ENCODE measurements around the gene JPH3.

JPH3 gene

DNA sequence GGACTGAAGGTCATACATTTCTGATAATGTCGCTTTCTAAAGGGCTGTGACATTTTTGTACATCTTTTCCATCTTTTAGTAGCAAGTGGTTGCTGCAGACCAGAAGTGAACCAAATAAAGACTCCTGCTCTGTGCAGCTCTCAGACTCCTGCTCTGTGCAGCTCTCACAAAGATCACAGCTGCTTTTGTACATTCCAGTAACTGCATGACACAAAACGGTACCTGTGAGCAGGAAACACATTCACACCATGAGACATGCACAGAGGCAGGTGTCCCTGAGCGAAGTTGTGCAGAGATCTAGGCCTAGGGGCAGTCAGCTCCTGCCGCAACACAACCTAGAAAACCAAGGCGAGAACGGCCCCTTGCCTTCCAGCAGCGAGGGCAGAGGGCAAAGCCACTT, 95.9 kb downstream of the JPH3 start:
- Histone ChIP-seq H3K27me3 (ENCODE audit: control insufficient read depth, low read length) (no peaks in the 10 kb centered on the region), H3K4me1 (ENCODE audit: control insufficient read depth, low read length) (peaks cover 66% of the 10 kb centered on the region), H3K9me2 (replicated peaks; ENCODE audit: control insufficient read depth, low read length) (no peaks in the 10 kb centered on the region), H3K27ac (ENCODE audit: low read depth, low read length) (peak overlapping the region; percentile 100), H3F3A (ENCODE audit: control insufficient read depth, insufficient read depth) (peaks cover 44% of the 10 kb centered on the region), H4K20me1 (ENCODE audit: control insufficient read depth, insufficient read depth, low read depth, low read length) (no peaks in the 10 kb centered on the region), H3K79me2 (ENCODE audit: control insufficient read depth, low read length) (peaks cover 13% of the 10 kb centered on the region), H3K36me3 (ENCODE audit: control insufficient read depth, low read length) (peaks cover 81% of the 10 kb centered on the region), H3K4me3 (ENCODE audit: low read length) (peak overlapping the region; percentile 62), H3K9me3 (ENCODE audit: control insufficient read depth, insufficient read depth, low read length) (no peaks in the 10 kb centered on the region), H3K4me2 (ENCODE audit: low read length) (peak overlapping the region; percentile 81)
- TF ChIP-seq, protein P1, sequence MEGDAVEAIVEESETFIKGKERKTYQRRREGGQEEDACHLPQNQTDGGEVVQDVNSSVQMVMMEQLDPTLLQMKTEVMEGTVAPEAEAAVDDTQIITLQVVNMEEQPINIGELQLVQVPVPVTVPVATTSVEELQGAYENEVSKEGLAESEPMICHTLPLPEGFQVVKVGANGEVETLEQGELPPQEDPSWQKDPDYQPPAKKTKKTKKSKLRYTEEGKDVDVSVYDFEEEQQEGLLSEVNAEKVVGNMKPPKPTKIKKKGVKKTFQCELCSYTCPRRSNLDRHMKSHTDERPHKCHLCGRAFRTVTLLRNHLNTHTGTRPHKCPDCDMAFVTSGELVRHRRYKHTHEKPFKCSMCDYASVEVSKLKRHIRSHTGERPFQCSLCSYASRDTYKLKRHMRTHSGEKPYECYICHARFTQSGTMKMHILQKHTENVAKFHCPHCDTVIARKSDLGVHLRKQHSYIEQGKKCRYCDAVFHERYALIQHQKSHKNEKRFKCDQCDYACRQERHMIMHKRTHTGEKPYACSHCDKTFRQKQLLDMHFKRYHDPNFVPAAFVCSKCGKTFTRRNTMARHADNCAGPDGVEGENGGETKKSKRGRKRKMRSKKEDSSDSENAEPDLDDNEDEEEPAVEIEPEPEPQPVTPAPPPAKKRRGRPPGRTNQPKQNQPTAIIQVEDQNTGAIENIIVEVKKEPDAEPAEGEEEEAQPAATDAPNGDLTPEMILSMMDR (IDR thresholded peaks at IDR 0.05; ENCODE audit: low read depth, low read length, poor library complexity, severe bottlenecking), result no peak
- TF ChIP-seq EZH2phosphoT487 (IDR thresholded peaks at IDR 0.05; ENCODE audit: borderline replicate concordance, low read length), result no peak

DNA sequence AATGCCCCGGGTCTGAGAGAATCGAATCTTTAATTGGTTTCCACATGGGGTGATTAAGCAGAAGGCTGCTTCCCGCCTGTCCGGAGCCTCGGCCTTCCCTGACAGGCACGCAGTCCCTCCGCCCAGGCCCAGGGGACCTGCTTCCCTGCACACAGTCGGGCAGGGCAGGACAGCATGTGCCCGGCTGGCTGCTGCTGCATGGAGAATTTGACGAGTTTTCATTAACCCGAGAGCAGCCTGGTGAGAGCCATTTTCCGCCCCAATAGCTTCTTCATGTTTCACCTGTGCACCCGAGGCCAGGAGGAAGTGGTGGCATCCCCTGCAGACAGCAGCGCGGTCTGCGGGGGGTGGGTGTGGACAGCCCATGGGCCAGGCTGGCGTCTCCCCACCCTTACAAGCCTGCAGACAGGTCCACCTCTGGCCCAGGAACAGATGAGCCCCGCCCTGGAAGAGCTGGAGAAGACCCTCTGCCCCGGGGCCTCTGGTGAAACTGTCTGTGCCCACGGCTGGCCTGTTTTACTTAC, 96.4 kb downstream of the JPH3 start:
- Histone ChIP-seq H3K36me3 (ENCODE audit: control insufficient read depth, low read length) (peaks cover 84% of the 10 kb centered on the region), H3K9me3 (ENCODE audit: control insufficient read depth, insufficient read depth, low read length) (no peaks in the 10 kb centered on the region), H3K4me2 (ENCODE audit: low read length) (peak overlapping the region; percentile 81), H3K27me3 (ENCODE audit: control insufficient read depth, low read length) (no peaks in the 10 kb centered on the region), H4K20me1 (ENCODE audit: control insufficient read depth, insufficient read depth, low read depth, low read length) (no peaks in the 10 kb centered on the region), H3F3A (ENCODE audit: control insufficient read depth, insufficient read depth) (peaks cover 49% of the 10 kb centered on the region), H3K9me2 (replicated peaks; ENCODE audit: control insufficient read depth, low read length) (no peaks in the 10 kb centered on the region), H3K79me2 (ENCODE audit: control insufficient read depth, low read length) (peaks cover 17% of the 10 kb centered on the region), H3K4me3 (ENCODE audit: low read length) (peak overlapping the region; percentile 62), H3K4me1 (ENCODE audit: control insufficient read depth, low read length) (peaks cover 71% of the 10 kb centered on the region), H3K27ac (ENCODE audit: low read depth, low read length) (peak overlapping the region; percentile 100)
- TF ChIP-seq EZH2phosphoT487 (IDR thresholded peaks at IDR 0.05; ENCODE audit: borderline replicate concordance, low read length), result no peak
- TF ChIP-seq, protein P1 (IDR thresholded peaks at IDR 0.05; ENCODE audit: low read depth, low read length, poor library complexity, severe bottlenecking), result no peak

DNA sequence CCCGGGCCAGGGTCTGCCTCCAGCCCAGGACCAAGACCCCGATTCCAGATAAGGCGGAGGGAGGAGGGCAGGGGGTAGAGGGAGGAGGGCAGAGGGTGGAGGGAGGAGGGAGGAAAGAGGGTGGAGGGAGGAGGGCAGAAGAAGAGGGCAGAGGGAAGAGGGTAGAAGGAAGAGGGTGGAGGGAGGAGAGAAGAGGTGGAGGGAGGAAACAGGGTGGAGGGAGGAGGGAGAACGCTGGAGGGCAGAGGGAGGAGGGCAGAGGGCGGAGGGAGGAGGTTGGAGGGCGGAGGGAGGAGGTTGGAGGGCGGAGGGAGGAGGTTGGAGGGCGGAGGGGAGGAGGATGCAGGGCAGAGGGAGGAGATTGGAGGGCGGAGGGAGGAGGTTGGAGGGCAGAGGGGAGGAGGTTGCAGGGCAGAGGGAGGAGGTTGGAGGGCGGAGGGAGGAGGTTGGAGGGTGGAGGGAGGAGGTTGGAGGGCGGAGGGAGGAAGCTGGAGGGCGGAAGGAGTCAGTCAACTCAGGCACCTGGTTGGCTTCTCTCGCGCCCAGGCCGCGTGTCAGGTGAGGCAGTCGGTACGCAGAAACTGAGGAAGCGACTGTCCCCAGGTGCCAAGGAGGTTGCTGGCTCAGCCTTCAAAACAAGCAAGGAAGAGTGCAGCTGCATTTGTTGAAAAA, 98.2 kb downstream of the JPH3 start:
- H3K4me1 ChIP-seq (ENCODE audit: control insufficient read depth, low read length), result peaks cover 89% of the 10 kb centered on the region
- H3F3A ChIP-seq (ENCODE audit: control insufficient read depth, insufficient read depth), result peaks cover 51% of the 10 kb centered on the region
- no peaks in the 10 kb centered on the region for H4K20me1 ChIP-seq (ENCODE audit: control insufficient read depth, insufficient read depth, low read depth, low read length)
- peak overlapping the region; percentile 91 for H3K4me2 ChIP-seq (ENCODE audit: low read length)
- no peaks in the 10 kb centered on the region for H3K9me3 ChIP-seq (ENCODE audit: control insufficient read depth, insufficient read depth, low read length)
- H3K27me3 ChIP-seq (ENCODE audit: control insufficient read depth, low read length), result no peaks in the 10 kb centered on the region
- peak overlapping the region; percentile 73 for H3K4me3 ChIP-seq (ENCODE audit: low read length)
- TF ChIP-seq EZH2phosphoT487 (IDR thresholded peaks at IDR 0.05; ENCODE audit: borderline replicate concordance, low read length), result no peak
- TF ChIP-seq, protein P1 (IDR thresholded peaks at IDR 0.05; ENCODE audit: low read depth, low read length, poor library complexity, severe bottlenecking), result no peak
- H3K27ac ChIP-seq (ENCODE audit: low read depth, low read length), result peak overlapping the region; percentile 100
- peaks cover 35% of the 10 kb centered on the region for H3K79me2 ChIP-seq (ENCODE audit: control insufficient read depth, low read length)
- H3K36me3 ChIP-seq (ENCODE audit: control insufficient read depth, low read length), result peaks cover 84% of the 10 kb centered on the region
- H3K9me2 ChIP-seq (replicated peaks; ENCODE audit: control insufficient read depth, low read length), result no peaks in the 10 kb centered on the region

Data from DOHH2 (cell line).